PC-3 (cell line): ENCODE data around the gene PDE2A. TPM values are rescaled to one million over a fixed set of nuclear protein-coding genes. Genes with fewer than 3 reads are reported as not detected.

Experiments
- ATAC-seq: fragments of 200-7000 bp; cut with Tn5 transposase; 2 replicates; pipeline ENCODE4 v1.9.1; 2020; ENCODE audit warnings: mild to moderate bottlenecking, moderate library complexity
- BruUV-seq: library from RNA; stranded (reverse); fragments of 400-500 nt; replicated peaks from 2 replicates; lab custom pipeline; 2021; lab: Mats Ljungman, UMichigan
- CTCF ChIA-PET: fragments of 300-600 bp; sonication (Branson Sonifier 250); formaldehyde crosslinking; loops from one replicate; lab custom pipeline; 2022; ENCODE audit warnings: antibody characterized with exemption; lab: Charles Lee
- POLR2A ChIA-PET: fragments of 300-600 bp; sonication (Branson Sonifier 250); formaldehyde crosslinking; loops from one replicate; lab custom pipeline; 2022; ENCODE audit warnings: antibody characterized with exemption; ENCODE audit not compliant: unreplicated experiment; lab: Charles Lee
- DNase-seq: peaks from one replicate; pipeline ENCODE4 v3.0.0-alpha.2; 2015
- H2AFZ ChIP-seq: fragments of 300-600 bp; sonication (generic); 2 replicates; pipeline ENCODE4 v1.6.0; 2016; ENCODE audit warnings: antibody characterized with exemption, low read length
- H3F3A ChIP-seq: fragments of 300-600 bp; sonication (generic); one replicate; pipeline ENCODE4 v1.6.0; 2017; ENCODE audit warnings: antibody characterized with exemption, low read length, control low read depth, mild to moderate bottlenecking; ENCODE audit not compliant: unreplicated experiment
- H3K27ac ChIP-seq: fragments of 300-600 bp; sonication (generic); 2 replicates; pipeline ENCODE4 v1.5.1; 2016; ENCODE audit warnings: mild to moderate bottlenecking, low read length
- H3K27me3 ChIP-seq: fragments of 300-600 bp; sonication (generic); 2 replicates; pipeline ENCODE4 v1.6.1; 2016; ENCODE audit warnings: low read length, mixed read lengths
- H3K36me3 ChIP-seq: fragments of 300-600 bp; sonication (generic); 2 replicates; pipeline ENCODE4 v1.6.1; 2016; ENCODE audit warnings: low read depth, mixed run types, low read length, mixed read lengths
- H3K4me1 ChIP-seq: fragments of 300-600 bp; sonication (generic); 2 replicates; pipeline ENCODE4 v1.5.1; 2016; ENCODE audit warnings: low read length; ENCODE audit not compliant: insufficient read depth
- H3K4me2 ChIP-seq: fragments of 300-600 bp; sonication (generic); 2 replicates; pipeline ENCODE4 v1.6.0; 2016; ENCODE audit warnings: low read length
- H3K4me3 ChIP-seq: fragments of 300-600 bp; sonication (generic); 2 replicates; pipeline ENCODE4 v1.5.1; 2016; ENCODE audit warnings: mild to moderate bottlenecking, low read length, mixed read lengths
- H3K79me2 ChIP-seq: fragments of 300-600 bp; sonication (generic); 2 replicates; pipeline ENCODE4 v1.6.1; 2017; ENCODE audit warnings: low read length, mixed read lengths
- H3K9ac ChIP-seq: fragments of 300-600 bp; sonication (generic); 2 replicates; pipeline ENCODE4 v1.6.0; 2016; ENCODE audit warnings: mild to moderate bottlenecking, low read length
- H3K9me2 ChIP-seq: fragments of 300-600 bp; sonication (generic); replicated peaks from 2 replicates; pipeline ENCODE4 v1.6.1; 2016; ENCODE audit warnings: mixed run types, low read length, mixed read lengths
- H3K9me3 ChIP-seq: fragments of 300-600 bp; sonication (generic); 2 replicates; pipeline ENCODE4 v1.6.1; 2016; ENCODE audit warnings: low read length, mixed read lengths
- H4K20me1 ChIP-seq: fragments of 300-600 bp; sonication (generic); 2 replicates; pipeline ENCODE4 v1.6.1; 2016; ENCODE audit warnings: low read length, mixed read lengths
- CTCF ChIP-seq: fragments of 300-600 bp; sonication (generic); conservative IDR thresholded peaks from 2 replicates; pipeline ENCODE4 v1.5.1; 2017; ENCODE audit warnings: antibody characterized with exemption, low read depth, mild to moderate bottlenecking, low read length
- EZH2 ChIP-seq: fragments of 300-600 bp; sonication (generic); IDR thresholded peaks from one replicate; pipeline ENCODE4 v1.6.1; 2017; ENCODE audit warnings: antibody characterized with exemption, mild to moderate bottlenecking, low read length; ENCODE audit not compliant: unreplicated experiment
- EZH2phosphoT487 ChIP-seq: fragments of 300-600 bp; sonication (generic); IDR thresholded peaks from 2 replicates; pipeline ENCODE4 v1.6.1; 2018; ENCODE audit warnings: mild to moderate bottlenecking, antibody characterized with exemption, low read length, borderline replicate concordance
- intact Hi-C: fragments of 100-400 bp; cut with micrococcal nuclease; formaldehyde crosslinking; loops from 2 replicates; pipeline ENCODE4 v1.9.0; 2023
- total RNA-seq: library from RNA; depleted of rRNA; stranded (reverse); fragments of >200 nt; gene quantifications from 2 replicates; pipeline ENCODE4 v1.2.3, GENCODE V29; 2014

The PDE2A gene
- total RNA-seq, 1 experiment from 2014 or later, result 2.6 TPM

DNA sequence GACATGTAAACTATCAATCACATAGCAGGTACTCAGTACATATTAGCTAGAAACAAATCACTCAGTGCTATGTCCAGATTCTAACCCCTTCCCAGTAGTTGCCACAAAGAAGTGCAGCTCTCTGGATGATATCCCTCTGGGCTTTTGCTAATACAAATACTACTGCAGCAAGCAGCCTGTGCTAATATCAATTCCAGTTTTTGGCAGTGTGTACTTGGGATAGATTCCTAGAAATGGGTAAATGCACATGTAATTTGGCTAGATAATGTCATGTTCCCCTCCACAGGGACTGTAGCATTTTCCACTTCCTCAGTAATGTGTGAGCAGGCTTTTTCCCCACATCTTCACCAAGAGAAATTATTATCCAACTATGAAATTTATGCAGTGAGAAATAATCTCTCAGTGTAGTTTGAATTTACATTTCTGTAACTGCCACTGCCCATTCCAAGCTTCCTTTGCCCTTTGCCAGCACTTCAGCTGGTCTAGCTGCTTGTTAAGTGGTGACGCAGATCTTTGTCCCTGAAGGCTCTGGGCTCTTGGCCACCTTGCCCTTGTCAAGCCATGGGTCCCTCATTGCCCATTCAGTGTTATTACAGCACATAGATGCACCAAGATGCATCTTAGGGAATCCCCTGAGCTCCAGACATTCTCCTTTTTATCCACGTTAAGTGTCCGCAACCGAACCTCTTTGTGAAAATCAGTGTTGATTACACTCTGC lies 132.8 kb downstream of the PDE2A start:
- ATAC-seq, result no peak
- no peaks in the 10 kb centered on the region for H3K4me1 ChIP-seq
- H3K4me3 ChIP-seq, result no peak overlapping the region
- H2AFZ ChIP-seq, result no peak overlapping the region
- CTCF ChIA-PET, result no interaction called here
- no TSS peak for BruUV-seq
- no peaks in the 10 kb centered on the region for H4K20me1 ChIP-seq
- no peak for DNase-seq
- H3K4me2 ChIP-seq, result no peak overlapping the region
- no peaks in the 10 kb centered on the region for H3K9me2 ChIP-seq
- no peak overlapping the region for H3K27ac ChIP-seq
- H3F3A ChIP-seq, result no peaks in the 10 kb centered on the region
- no peak for TF ChIP-seq CTCF
- TF ChIP-seq EZH2, result no peak
- TF ChIP-seq EZH2phosphoT487, result no peak
- no peak overlapping the region for H3K9ac ChIP-seq
- no peaks in the 10 kb centered on the region for H3K79me2 ChIP-seq
- no peaks in the 10 kb centered on the region for H3K36me3 ChIP-seq
- no peaks in the 10 kb centered on the region for H3K9me3 ChIP-seq
- peaks cover 65% of the 10 kb centered on the region for H3K27me3 ChIP-seq
- intact Hi-C loops, result no loop called here
- POLR2A ChIA-PET, result no interaction called here

GRCh38 chr11:72537051-72537450 lies 137.2 kb downstream of the PDE2A start:
- CTCF ChIA-PET, result interaction anchor here (0.9 kb wide), 1 partner anchor 66 kb away, joined by 3 read pairs; no protein-coding TSS in a partner anchor
- Histone ChIP-seq H3K4me1 (peaks cover 8% of the 10 kb centered on the region), H3K9me2 (no peaks in the 10 kb centered on the region), H3K27ac (no peak overlapping the region), H4K20me1 (no peaks in the 10 kb centered on the region), H3K9me3 (no peaks in the 10 kb centered on the region), H3F3A (no peaks in the 10 kb centered on the region), H3K4me3 (no peak overlapping the region), H3K36me3 (no peaks in the 10 kb centered on the region), H3K27me3 (peaks cover 52% of the 10 kb centered on the region), H2AFZ (no peak overlapping the region), H3K4me2 (no peak overlapping the region), H3K9ac (no peak overlapping the region), H3K79me2 (no peaks in the 10 kb centered on the region)
- BruUV-seq, result no TSS peak
- DNase-seq, result no peak
- ATAC-seq, result no peak
- intact Hi-C loops, result no loop called here
- no peak for TF ChIP-seq CTCF
- no peak for TF ChIP-seq EZH2phosphoT487
- TF ChIP-seq EZH2, result no peak
- POLR2A ChIA-PET, result no interaction called here

DNA sequence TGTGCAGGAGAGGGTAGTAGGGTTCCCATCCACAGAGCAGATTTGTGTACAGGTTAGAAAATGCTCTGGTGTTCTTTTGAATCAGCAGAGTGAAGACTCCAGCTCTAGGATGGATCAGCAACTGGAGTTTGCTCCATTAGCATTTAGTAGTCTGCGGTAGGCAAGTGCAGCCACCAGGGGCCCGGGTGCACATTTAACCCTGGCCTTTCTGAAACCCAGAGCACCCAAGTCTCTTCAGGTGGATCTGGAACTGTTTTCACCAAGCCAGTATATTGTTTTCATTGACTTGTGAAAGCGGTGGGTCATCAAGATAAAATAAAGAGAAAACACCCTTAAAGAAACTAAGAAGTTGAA lies 139.1 kb downstream of the PDE2A start:
- intact Hi-C loops, result no loop called here
- DNase-seq (no peak), ATAC-seq (peak; percentile 49)
- POLR2A ChIA-PET, result interaction anchor here (0.6 kb wide), 1 partner anchor 480 kb away, joined by 3 read pairs; no protein-coding TSS in a partner anchor
- Histone ChIP-seq H3K4me2 (no peak overlapping the region), H3F3A (no peaks in the 10 kb centered on the region), H4K20me1 (no peaks in the 10 kb centered on the region), H3K79me2 (no peaks in the 10 kb centered on the region), H3K27ac (no peak overlapping the region), H3K9ac (no peak overlapping the region), H3K27me3 (peaks cover 36% of the 10 kb centered on the region), H2AFZ (peak overlapping the region; percentile 18; the same call in 1 of the 2 replicates), H3K36me3 (no peaks in the 10 kb centered on the region), H3K9me2 (no peaks in the 10 kb centered on the region), H3K4me1 (peaks cover 8% of the 10 kb centered on the region), H3K4me3 (no peak overlapping the region), H3K9me3 (no peaks in the 10 kb centered on the region)
- TF ChIP-seq CTCF (peak; percentile 22; the same call in 1 of the 2 replicates), EZH2 (no peak)
- BruUV-seq, result no TSS peak
- CTCF ChIA-PET, result interaction anchor here (0.7 kb wide), 1 partner anchor 64 kb away, joined by 3 read pairs; no protein-coding TSS in a partner anchor
